Esophagus (tissue), 2 donors: ENCODE measurements around the gene PI4K2B. TPM values are rescaled to one million over a fixed set of nuclear protein-coding genes. Genes with fewer than 3 reads are reported as not detected.

Experiments used
- polyA plus RNA-seq, 2 donors: library from polyadenylated mRNA; stranded (reverse); fragments of 200-250 nt; gene quantifications; one replicate each; pipeline ENCODE4 v1.2.3, GENCODE V29; 2013
- donor health status: healthy with polysubstance abuse.
- donor health status: Bipolar disorder and iron deficiency.

PI4K2B gene
- polyA plus RNA-seq, 2 donors: 7.3 to 11.6 TPM

Other genes starting within 250 kb of the PI4K2B start
- gene LGI2, start 203.1 kb upstream of the PI4K2B start, polyA plus RNA-seq: under 1 TPM; 0.08 to 0.27 TPM
- 1 to 10 TPM; 2.2 to 3.9 TPM for gene SEPSECS, start 73.6 kb upstream of the PI4K2B start, polyA plus RNA-seq
- 1 to 10 TPM; 3.5 to 5.9 TPM for gene ZCCHC4, start 78.7 kb downstream of the PI4K2B start, polyA plus RNA-seq
- gene ANAPC4, start 143.2 kb downstream of the PI4K2B start, polyA plus RNA-seq: 10 to 100 TPM; 13.8 to 22.5 TPM